ENCODE data around the gene CFLAR. TPM values are rescaled to one million over a fixed set of nuclear protein-coding genes. Genes with fewer than 3 reads are reported as not detected.
A peak's percentile ranks its signal among the peaks of the same experiment; 100 is the strongest.

CFLAR gene
- total RNA-seq, 1 donor from 2014 or later, result 62.6 TPM

GRCh38 chr2:201220102-201220570 lies 104.2 kb downstream of the CFLAR start:
- Histone ChIP-seq H3K4me3 (ENCODE audit: low read length in 3 of 3) (no peak overlapping the region), H3K27me3 (ENCODE audit: control insufficient read depth in 3 of 3, insufficient read depth in 3 of 3, low read length in 3 of 3) (no peaks in the 10 kb centered on the region), H3K27ac (ENCODE audit: low read depth, low read length) (peak overlapping the region; percentile 33)

GRCh38 chr2:201223089-201224073 lies 107.4 kb downstream of the CFLAR start:
- H3K27ac ChIP-seq (ENCODE audit: low read depth, low read length), result no peak overlapping the region
- no peak overlapping the region for H3K9ac ChIP-seq (ENCODE audit: low read depth in 1 of 3, low read length in 3 of 3)

More at GRCh38 chr2:201220102-201220570, 104.2 kb downstream of the CFLAR start:
- peaks cover 0 to 13% (median 3%) of the 10 kb centered on the region in 3 donors for H3K4me1 ChIP-seq (ENCODE audit: control insufficient read depth in 3 of 3, insufficient read depth in 3 of 3, low read length in 3 of 3)
- H3K36me3 ChIP-seq (ENCODE audit: control insufficient read depth in 3 of 3, insufficient read depth in 3 of 3, low read length in 3 of 3), result no peaks in the 10 kb centered on the region
- no peaks in the 10 kb centered on the region for H3K9me3 ChIP-seq (ENCODE audit: control insufficient read depth in 3 of 3, low read length in 3 of 3)
- no peak overlapping the region for H3K9ac ChIP-seq (ENCODE audit: low read depth in 1 of 3, low read length in 3 of 3)

More at GRCh38 chr2:201223089-201224073, 107.4 kb downstream of the CFLAR start:
- H3K36me3 ChIP-seq (ENCODE audit: control insufficient read depth in 3 of 3, insufficient read depth in 3 of 3, low read length in 3 of 3), result no peaks in the 10 kb centered on the region
- H3K4me3 ChIP-seq (ENCODE audit: low read length in 3 of 3), result no peak overlapping the region
- H3K9me3 ChIP-seq (ENCODE audit: control insufficient read depth in 3 of 3, low read length in 3 of 3), result no peaks in the 10 kb centered on the region
- H3K27me3 ChIP-seq (ENCODE audit: control insufficient read depth in 3 of 3, insufficient read depth in 3 of 3, low read length in 3 of 3), result no peaks in the 10 kb centered on the region
- peaks cover 0 to 12% (median 3%) of the 10 kb centered on the region in 3 donors for H3K4me1 ChIP-seq (ENCODE audit: control insufficient read depth in 3 of 3, insufficient read depth in 3 of 3, low read length in 3 of 3)

Small RNA genes within 50 kb of the gene (small RNA-seq; reads per million reads assigned to genes)
- not detected for gene AC007283.2
- gene MTND4LP13, result not detected
- not detected for gene RNU6-1206P
- not detected for gene RNU7-45P

Other genes starting within 250 kb of the CFLAR start
- gene PPIL3, start 227.1 kb upstream of the CFLAR start, total RNA-seq, result 63.7 TPM
- gene NIF3L1, start 226.8 kb upstream of the CFLAR start, total RNA-seq, result 23.0 TPM
- 17.2 TPM for gene ORC2, start 152.5 kb upstream of the CFLAR start, total RNA-seq
- gene HYCC2, start 44.5 kb upstream of the CFLAR start, total RNA-seq, result 16.7 TPM
- gene NDUFB3, start 44.2 kb upstream of the CFLAR start, total RNA-seq, result 87.7 TPM
- 16.2 TPM for gene CASP10, start 67.0 kb downstream of the CFLAR start, total RNA-seq
- gene CASP8, start 144.4 kb downstream of the CFLAR start, total RNA-seq, result 8.4 TPM
- 1.0 TPM for gene FLACC1, start 241.2 kb downstream of the CFLAR start, total RNA-seq

Measured in skeletal muscle tissue (tissue), 5 donors.